NCI-H2081 (cell line): Measurements from ENCODE around the gene ZNF654.
A peak's percentile ranks its signal among the peaks of the same experiment; 100 is the strongest.
"Not testable (repeated sequence)": the region's sequence is repeated elsewhere in the genome, so short reads cannot be mapped to it uniquely, and the experiment has no call there.

ENCODE experiments used
- DNase-seq, 2 experiments: peaks; one replicate each; lab custom pipeline; 2025; lab: John Stamatoyannopoulos, UW

ZNF654 gene

GRCh38 chr3:88137836-88138235 is 78.8 kb downstream of the ZNF654 start:
- DNase-seq = no peak

- no peak for DNase-seq
Measured at GRCh38 chr3:88141458-88142083, 82.5 kb downstream of the ZNF654 start.

GRCh38 chr3:88142094-88142624 is 83.1 kb downstream of the ZNF654 start:
- DNase-seq = no peak

- no peak for DNase-seq
Measured at GRCh38 chr3:88147261-88147660, 88.2 kb downstream of the ZNF654 start.

- no peak for DNase-seq
Measured at GRCh38 chr3:88148651-88149050, 89.6 kb downstream of the ZNF654 start.

- DNase-seq = peak; percentile 41 to 62
Measured at GRCh38 chr3:88149101-88149508, 90.0 kb downstream of the ZNF654 start.

GRCh38 chr3:88149509-88150362 is 90.7 kb downstream of the ZNF654 start, which contains the start of gene C3orf38:
Gene C3orf38, plus strand, starts transcription at chr3:88149959. Its CDS starts 94 bp downstream, at chr3:88150053.
- DNase-seq = peak; percentile 80 to 92

GRCh38 chr3:88150371-88150770 is 91.3 kb downstream of the ZNF654 start:
- DNase-seq = no peak

GRCh38 chr3:88150806-88151205 is 91.8 kb downstream of the ZNF654 start:
- DNase-seq = no peak

- no peak for DNase-seq
Measured at GRCh38 chr3:88151358-88151757, 92.3 kb downstream of the ZNF654 start.

GRCh38 chr3:88152841-88153240 is 93.8 kb downstream of the ZNF654 start:
- DNase-seq = no peak

GRCh38 chr3:88166419-88166971 is 107.4 kb downstream of the ZNF654 start:
- no peak for DNase-seq

GRCh38 chr3:88167173-88167572 is 108.1 kb downstream of the ZNF654 start:
- DNase-seq = no peak

- DNase-seq = no peak
Measured at GRCh38 chr3:88167704-88168103, 108.6 kb downstream of the ZNF654 start.

GRCh38 chr3:88168171-88168570 is 109.1 kb downstream of the ZNF654 start:
- DNase-seq = no peak

GRCh38 chr3:88180398-88180999 is 121.4 kb downstream of the ZNF654 start:
- DNase-seq = peak in 1 of 2 experiments; percentile 56

GRCh38 chr3:88182165-88182918 is 123.3 kb downstream of the ZNF654 start:
- not testable (repeated sequence) for DNase-seq

GRCh38 chr3:88188436-88188835 is 129.4 kb downstream of the ZNF654 start:
- DNase-seq = no peak

- no peak for DNase-seq
Measured at GRCh38 chr3:88189361-88189810, 130.3 kb downstream of the ZNF654 start.

- no peak for DNase-seq
Measured at GRCh38 chr3:88191872-88192409, 132.9 kb downstream of the ZNF654 start.

GRCh38 chr3:88192631-88193030 is 133.6 kb downstream of the ZNF654 start:
- no peak for DNase-seq
